OCI-LY7 (cell line): ENCODE measurements around the gene JAK1.

Source experiments
- EZH2phosphoT487 ChIP-seq: fragments of 200-600 bp; sonication (generic); IDR thresholded peaks from 2 replicates; pipeline ENCODE4 v1.6.1; 2018; ENCODE audit warnings: low read depth, borderline replicate concordance, mild to moderate bottlenecking, mixed run types, antibody characterized with exemption, low read length, moderate library complexity, mixed read lengths
- TF ChIP-seq, protein P1 (sequence below): fragments of 200-600 bp; sonication (generic); conservative IDR thresholded peaks from 2 replicates; pipeline ENCODE4 v1.5.1; 2014; ENCODE audit warnings: mild to moderate bottlenecking, antibody characterized with exemption, low read length, moderate library complexity, mixed read lengths

DNA sequence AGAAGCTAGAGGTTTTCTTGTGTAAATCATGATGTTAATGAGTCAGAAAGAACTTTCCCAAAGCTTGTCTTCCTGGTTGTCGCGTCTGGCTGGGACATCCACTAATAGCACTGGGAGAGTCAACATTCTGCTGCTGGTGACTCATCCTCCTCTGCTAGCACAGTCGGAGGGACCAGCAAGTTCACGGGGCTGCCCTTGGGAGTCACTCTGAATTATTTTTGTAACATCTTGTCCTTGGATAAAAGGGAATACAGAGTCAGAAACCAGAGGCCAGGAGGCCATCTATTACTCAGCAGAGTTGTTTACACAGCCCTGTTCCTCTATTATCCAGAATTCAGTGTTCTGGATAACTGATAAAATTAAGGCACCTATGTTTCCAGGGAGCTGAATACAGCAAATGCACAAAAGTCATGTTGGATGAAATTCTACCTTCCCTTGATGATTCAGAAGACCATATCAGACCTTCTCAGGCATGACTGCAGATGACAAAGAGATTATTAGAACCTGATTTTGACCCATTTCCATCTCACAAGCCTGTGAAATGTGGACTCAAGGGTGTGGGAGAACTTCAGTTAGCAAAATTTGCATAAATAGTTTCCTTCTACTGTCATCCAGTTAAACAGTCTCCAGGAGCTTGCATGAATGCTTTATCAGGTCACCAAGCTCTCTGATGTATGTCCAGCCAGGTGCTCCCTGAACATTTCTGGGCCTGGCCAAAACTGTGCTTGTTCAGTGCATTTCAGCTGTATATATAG is 68.1 kb downstream of the JAK1 start:
- TF ChIP-seq, protein P1, sequence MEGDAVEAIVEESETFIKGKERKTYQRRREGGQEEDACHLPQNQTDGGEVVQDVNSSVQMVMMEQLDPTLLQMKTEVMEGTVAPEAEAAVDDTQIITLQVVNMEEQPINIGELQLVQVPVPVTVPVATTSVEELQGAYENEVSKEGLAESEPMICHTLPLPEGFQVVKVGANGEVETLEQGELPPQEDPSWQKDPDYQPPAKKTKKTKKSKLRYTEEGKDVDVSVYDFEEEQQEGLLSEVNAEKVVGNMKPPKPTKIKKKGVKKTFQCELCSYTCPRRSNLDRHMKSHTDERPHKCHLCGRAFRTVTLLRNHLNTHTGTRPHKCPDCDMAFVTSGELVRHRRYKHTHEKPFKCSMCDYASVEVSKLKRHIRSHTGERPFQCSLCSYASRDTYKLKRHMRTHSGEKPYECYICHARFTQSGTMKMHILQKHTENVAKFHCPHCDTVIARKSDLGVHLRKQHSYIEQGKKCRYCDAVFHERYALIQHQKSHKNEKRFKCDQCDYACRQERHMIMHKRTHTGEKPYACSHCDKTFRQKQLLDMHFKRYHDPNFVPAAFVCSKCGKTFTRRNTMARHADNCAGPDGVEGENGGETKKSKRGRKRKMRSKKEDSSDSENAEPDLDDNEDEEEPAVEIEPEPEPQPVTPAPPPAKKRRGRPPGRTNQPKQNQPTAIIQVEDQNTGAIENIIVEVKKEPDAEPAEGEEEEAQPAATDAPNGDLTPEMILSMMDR: no peak
- no peak for TF ChIP-seq EZH2phosphoT487
